PFSK-1 (cell line): ENCODE measurements around the gene GAS6.

Experiments
- FOXP2 ChIP-seq: optimal IDR thresholded peaks from 2 replicates; pipeline ENCODE3; 2011; ENCODE audit warnings: borderline replicate concordance, control low read depth, inconsistent platforms; ENCODE audit not compliant: insufficient read depth; ENCODE audit errors: extremely low read length, extremely low read depth
- POLR2AphosphoS5 ChIP-seq: IDR thresholded peaks from 2 replicates; pipeline ENCODE4 v1.6.1; 2012; ENCODE audit warnings: low read depth, mild to moderate bottlenecking, control low read depth, low read length, moderate library complexity
- REST ChIP-seq, 2 experiments: IDR thresholded peaks; 2 replicates each; pipeline versions ENCODE4 v1.6.1 to v1.8.0; 2011 to 2012; ENCODE audit warnings: low read depth in 2 of 2, low read length in 2 of 2, control low read depth in 1 of 2, inconsistent platforms in 1 of 2, mild to moderate bottlenecking in 1 of 2, moderate library complexity in 1 of 2; ENCODE audit not compliant: insufficient read depth in 1 of 2
- SIN3A ChIP-seq: IDR thresholded peaks from 2 replicates; pipeline ENCODE4 v1.6.1; 2012; ENCODE audit warnings: mild to moderate bottlenecking, low read length, moderate library complexity, borderline replicate concordance; ENCODE audit not compliant: insufficient read depth
- TAF1 ChIP-seq: IDR thresholded peaks from 2 replicates; pipeline ENCODE4 v1.6.1; 2012; ENCODE audit warnings: low read length, control low read depth, borderline replicate concordance; ENCODE audit not compliant: insufficient read depth

The GAS6 gene

GRCh38 chr13:113813070-113813748 lies 50.7 kb downstream of the GAS6 start:
- no peak for TF ChIP-seq FOXP2
- no peak for TF ChIP-seq TAF1
- TF ChIP-seq REST (IDR thresholded peaks at IDR 0.05; ENCODE audit: insufficient read depth in 1 of 2, low read depth in 2 of 2, low read length in 2 of 2) = no peak
- TF ChIP-seq SIN3A = no peak
- no peak for TF ChIP-seq POLR2AphosphoS5

DNA sequence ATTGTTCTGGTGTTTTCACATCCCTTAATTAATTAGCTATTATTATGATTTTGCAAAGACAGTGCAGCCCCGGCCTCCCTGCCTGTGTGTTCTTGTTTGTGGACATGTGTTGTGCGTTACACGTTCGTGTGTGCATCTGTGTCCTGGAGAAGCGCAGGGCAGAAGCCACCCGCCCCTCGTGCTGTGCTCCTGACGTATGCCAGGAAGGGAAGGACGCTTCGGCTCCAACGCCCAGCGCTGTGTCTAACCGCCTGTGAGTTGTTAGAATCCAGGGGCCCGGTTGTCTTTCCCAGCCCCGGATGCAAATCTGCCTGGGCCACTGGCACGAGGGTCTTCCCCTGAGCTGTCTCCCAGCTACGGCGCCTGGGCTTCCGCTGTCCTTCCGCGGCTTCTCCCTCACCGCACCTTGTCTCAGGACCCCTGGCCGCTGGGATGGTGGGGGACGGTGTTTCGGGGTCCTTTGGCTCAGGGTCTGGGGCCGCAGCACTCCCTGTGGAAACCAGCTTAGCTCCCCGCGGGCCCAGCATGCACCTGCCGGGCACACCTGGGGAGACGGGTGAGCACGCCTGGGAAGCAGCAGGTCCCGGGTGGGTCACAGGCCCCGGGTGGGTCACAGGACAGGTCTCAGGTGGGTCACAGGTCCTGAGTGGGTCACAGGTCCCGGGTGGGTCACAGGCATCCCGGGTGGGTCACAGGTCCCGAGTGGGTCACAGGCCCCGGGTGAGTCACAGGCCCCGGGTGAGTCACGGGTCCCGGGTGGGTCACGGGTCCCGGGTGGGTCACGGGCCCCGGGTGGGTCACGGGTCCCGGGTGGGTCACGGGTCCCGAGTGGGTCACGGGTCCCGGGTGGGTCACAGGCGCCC lies 51.5 kb downstream of the GAS6 start:
- TF ChIP-seq FOXP2 (no peak), SIN3A (no peak), POLR2AphosphoS5 (no peak), REST (IDR thresholded peaks at IDR 0.05; ENCODE audit: insufficient read depth in 1 of 2, low read depth in 2 of 2, low read length in 2 of 2) (no peak), TAF1 (no peak)

- no peak for TF ChIP-seq POLR2AphosphoS5
- no peak for TF ChIP-seq SIN3A
- no peak for TF ChIP-seq REST (IDR thresholded peaks at IDR 0.05; ENCODE audit: insufficient read depth in 1 of 2, low read depth in 2 of 2, low read length in 2 of 2)
- TF ChIP-seq FOXP2 = no peak
- no peak for TF ChIP-seq TAF1
Measured at GRCh38 chr13:113811081-113811928, 52.6 kb downstream of the GAS6 start.

GRCh38 chr13:113810640-113811039 lies 53.2 kb downstream of the GAS6 start:
- TF ChIP-seq SIN3A (no peak), REST (IDR thresholded peaks at IDR 0.05; ENCODE audit: insufficient read depth in 1 of 2, low read depth in 2 of 2, low read length in 2 of 2) (no peak), TAF1 (no peak), FOXP2 (no peak), POLR2AphosphoS5 (no peak)
